AG04450 (cell line): Measurements from ENCODE around the gene COL25A1. TPM values are rescaled to one million over a fixed set of nuclear protein-coding genes. Genes with fewer than 3 reads are reported as not detected.

Experiments
- CTCF ChIA-PET: fragments of 300-600, 350-600 bp; formaldehyde crosslinking; extraction: SDS; loops from one replicate; lab custom pipeline; 2022; ENCODE audit warnings: antibody characterized with exemption, inconsistent platforms; lab: Charles Lee
- POLR2A ChIA-PET: fragments of 350-600 bp; formaldehyde crosslinking; extraction: SDS; loops from one replicate; lab custom pipeline; 2021; ENCODE audit warnings: antibody characterized with exemption, inconsistent platforms; lab: Yijun Ruan, JAX
- DNase-seq: peaks from one replicate; pipeline ENCODE4 v3.0.0-alpha.2; 2011; ENCODE audit warnings: low read depth, low spot score
- H3K27ac ChIP-seq: one replicate; pipeline ENCODE4 v1.5.1; 2012; ENCODE audit warnings: low read depth, low read length, control low read depth
- H3K27me3 ChIP-seq: one replicate; pipeline ENCODE4 v1.6.0; 2012; ENCODE audit warnings: low read length; ENCODE audit not compliant: control insufficient read depth, insufficient read depth
- H3K4me3 ChIP-seq: 2 replicates; pipeline ENCODE4 v1.5.1; 2011; ENCODE audit warnings: mild to moderate bottlenecking, low read depth, low read length, control low read depth
- H3K9me3 ChIP-seq: 2 replicates; pipeline ENCODE4 v1.5.1; 2012; ENCODE audit warnings: low read length; ENCODE audit not compliant: control insufficient read depth, insufficient read depth
- CTCF ChIP-seq: IDR thresholded peaks from 2 replicates; pipeline ENCODE4 v1.5.1; 2011; ENCODE audit warnings: low read depth, low read length, control low read depth, inconsistent platforms
- polyA plus RNA-seq: library from polyadenylated mRNA; depleted of rRNA; stranded (reverse); fragments of >200 nt; gene quantifications from 2 replicates; pipeline ENCODE4 v1.2.3, GENCODE V29; 2011

The COL25A1 gene
- polyA plus RNA-seq, 1 experiment, result not detected

- no peaks in the 10 kb centered on the region for H3K9me3 ChIP-seq
- POLR2A ChIA-PET, result no interaction called here
- H3K4me3 ChIP-seq, result no peak overlapping the region
- no peak overlapping the region for H3K27ac ChIP-seq
- TF ChIP-seq CTCF, result no peak
- CTCF ChIA-PET, result interaction anchor here (1.1 to 1.4 kb wide), 2 partner anchors 9 to 580 kb away, joined by 7 to 8 read pairs; no protein-coding TSS in a partner anchor
- no peaks in the 10 kb centered on the region for H3K27me3 ChIP-seq
- DNase-seq, result no peak
Observed at GRCh38 chr4:108825737-108826136, 476.7 kb downstream of the COL25A1 start.

- no peaks in the 10 kb centered on the region for H3K27me3 ChIP-seq
- no peak overlapping the region for H3K4me3 ChIP-seq
- no peak overlapping the region for H3K27ac ChIP-seq
- no peak for TF ChIP-seq CTCF
- POLR2A ChIA-PET, result no interaction called here
- CTCF ChIA-PET, result no interaction called here
- H3K9me3 ChIP-seq, result no peaks in the 10 kb centered on the region
- DNase-seq, result no peak
Observed at GRCh38 chr4:108821351-108821930, 481.0 kb downstream of the COL25A1 start.

- DNase-seq, result no peak
- Histone ChIP-seq H3K4me3 (no peak overlapping the region), H3K27me3 (no peaks in the 10 kb centered on the region), H3K27ac (no peak overlapping the region), H3K9me3 (no peaks in the 10 kb centered on the region)
- ChIA-PET CTCF (interaction anchor here (0.9 kb wide), 1 partner anchor 585 kb away, joined by 4 read pairs; no protein-coding TSS in a partner anchor), POLR2A (no interaction called here)
- no peak for TF ChIP-seq CTCF
Observed at GRCh38 chr4:108820492-108821350, 481.7 kb downstream of the COL25A1 start.

GRCh38 chr4:108814326-108814725 lies 488.1 kb downstream of the COL25A1 start:
- no peak for DNase-seq
- TF ChIP-seq CTCF, result no peak
- Histone ChIP-seq H3K27ac (no peak overlapping the region), H3K4me3 (no peak overlapping the region), H3K27me3 (no peaks in the 10 kb centered on the region), H3K9me3 (no peaks in the 10 kb centered on the region)
- CTCF ChIA-PET, result no interaction called here
- POLR2A ChIA-PET, result no interaction called here

- Histone ChIP-seq H3K27me3 (no peaks in the 10 kb centered on the region), H3K4me3 (no peak overlapping the region), H3K27ac (no peak overlapping the region), H3K9me3 (no peaks in the 10 kb centered on the region)
- ChIA-PET POLR2A (no interaction called here), CTCF (no interaction called here)
- TF ChIP-seq CTCF, result no peak
- DNase-seq, result no peak
Observed at GRCh38 chr4:108813261-108813660, 489.2 kb downstream of the COL25A1 start.
